SU-DHL-6 (cell line): ENCODE results near the gene ZNF20.

ENCODE experiments used
- H2AFZ ChIP-seq: fragments of 200-600 bp; sonication (generic); 2 replicates; pipeline ENCODE4 v1.6.1; 2014; ENCODE audit warnings: low read depth, mild to moderate bottlenecking, moderate library complexity, mixed read lengths, antibody characterized with exemption, low read length; ENCODE audit not compliant: severe bottlenecking
- H3F3A ChIP-seq: fragments of 200-600 bp; shearing (Covaris generic); 2 replicates; pipeline ENCODE4 v1.6.0; 2016; ENCODE audit warnings: antibody characterized with exemption, mild to moderate bottlenecking; ENCODE audit not compliant: insufficient read depth
- H3K27ac ChIP-seq: fragments of 200-600 bp; sonication (generic); 2 replicates; pipeline ENCODE4 v1.5.1; 2016; ENCODE audit warnings: low read depth, mild to moderate bottlenecking, low read length, moderate library complexity, mixed read lengths
- H3K27me3 ChIP-seq: fragments of 200-600 bp; sonication (generic), shearing (Covaris generic); 2 replicates; pipeline ENCODE4 v1.6.0; 2014; ENCODE audit warnings: mild to moderate bottlenecking, low read length
- H3K36me3 ChIP-seq: fragments of 200-600 bp; sonication (generic); 2 replicates; pipeline ENCODE4 v1.6.1; 2014; ENCODE audit warnings: mild to moderate bottlenecking, low read length, mixed read lengths
- H3K4me2 ChIP-seq: fragments of 300-600, 200-600 bp; shearing (Covaris generic), sonication (generic); 2 replicates; pipeline ENCODE4 v1.6.0; 2014; ENCODE audit warnings: low read length, low read depth, mild to moderate bottlenecking; ENCODE audit not compliant: poor library complexity, severe bottlenecking
- H3K4me3 ChIP-seq: fragments of 200-600 bp; sonication (generic); 2 replicates; pipeline ENCODE4 v1.5.1; 2014; ENCODE audit warnings: antibody characterized with exemption, low read length, mild to moderate bottlenecking, mixed read lengths; ENCODE audit not compliant: insufficient read depth, poor library complexity, severe bottlenecking
- H3K79me2 ChIP-seq: fragments of 200-600 bp; sonication (generic); 2 replicates; pipeline ENCODE4 v1.6.1; 2014; ENCODE audit warnings: mild to moderate bottlenecking, low read length, moderate library complexity; ENCODE audit not compliant: insufficient read depth
- H3K9ac ChIP-seq: fragments of 200-600 bp; sonication (generic); 2 replicates; pipeline ENCODE4 v1.7.0; 2014; ENCODE audit warnings: mild to moderate bottlenecking, low read length
- H3K9me2 ChIP-seq: fragments of 200-600 bp; sonication (generic); replicated peaks from 2 replicates; pipeline ENCODE4 v1.6.1; 2014; ENCODE audit warnings: low read length; ENCODE audit not compliant: insufficient read depth
- H3K9me3 ChIP-seq: fragments of 200-600 bp; sonication (generic); 2 replicates; pipeline ENCODE4 v1.6.1; 2014; ENCODE audit warnings: low read length, mixed read lengths; ENCODE audit not compliant: insufficient read depth
- H4K20me1 ChIP-seq: fragments of 200-600 bp; sonication (generic); 2 replicates; pipeline ENCODE4 v1.6.1; 2014; ENCODE audit warnings: low read depth, mild to moderate bottlenecking, antibody characterized with exemption, low read length, moderate library complexity, mixed read lengths
- EZH2phosphoT487 ChIP-seq: fragments of 200-600 bp; sonication (generic), shearing (Covaris generic); conservative IDR thresholded peaks from 2 replicates; pipeline ENCODE4 v1.6.1; 2018; ENCODE audit warnings: mild to moderate bottlenecking, antibody characterized with exemption, low read length, moderate library complexity, mixed read lengths
- TF ChIP-seq, protein P1 (sequence below): fragments of 200-600 bp; sonication (generic); IDR thresholded peaks from one replicate; pipeline ENCODE4 v1.5.1; 2017; ENCODE audit warnings: antibody characterized with exemption, mild to moderate bottlenecking, low read length, moderate library complexity; ENCODE audit not compliant: insufficient read depth, poor library complexity, severe bottlenecking

The ZNF20 gene

DNA sequence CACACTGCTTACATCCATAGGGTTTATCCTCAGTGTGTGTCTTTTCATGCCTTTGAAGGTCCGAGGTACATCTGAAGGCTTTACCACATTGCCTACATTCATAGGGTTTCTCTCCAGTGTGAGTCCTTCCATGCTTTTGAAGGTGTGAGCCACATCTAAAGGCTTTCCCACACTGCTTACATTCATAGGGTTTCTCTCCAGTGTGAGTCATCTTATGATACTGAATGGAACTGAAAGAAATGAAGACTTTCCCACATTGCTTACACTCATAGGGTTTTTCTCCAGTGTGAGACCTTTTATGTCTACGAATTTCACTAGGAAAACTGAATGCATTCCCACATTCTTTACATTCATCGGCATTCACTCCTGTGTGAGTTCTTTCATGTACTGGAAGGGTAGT lies 7.1 kb downstream of the ZNF20 start:
- H3K9me3 ChIP-seq: peaks cover 21% of the 10 kb centered on the region; the same call in 1 of the 2 replicates
- no peak overlapping the region for H3K9ac ChIP-seq
- no peaks in the 10 kb centered on the region for H4K20me1 ChIP-seq
- H3K27ac ChIP-seq: no peak overlapping the region
- H3K4me2 ChIP-seq: no peak overlapping the region
- H3K79me2 ChIP-seq: no peaks in the 10 kb centered on the region
- TF ChIP-seq, protein P1, sequence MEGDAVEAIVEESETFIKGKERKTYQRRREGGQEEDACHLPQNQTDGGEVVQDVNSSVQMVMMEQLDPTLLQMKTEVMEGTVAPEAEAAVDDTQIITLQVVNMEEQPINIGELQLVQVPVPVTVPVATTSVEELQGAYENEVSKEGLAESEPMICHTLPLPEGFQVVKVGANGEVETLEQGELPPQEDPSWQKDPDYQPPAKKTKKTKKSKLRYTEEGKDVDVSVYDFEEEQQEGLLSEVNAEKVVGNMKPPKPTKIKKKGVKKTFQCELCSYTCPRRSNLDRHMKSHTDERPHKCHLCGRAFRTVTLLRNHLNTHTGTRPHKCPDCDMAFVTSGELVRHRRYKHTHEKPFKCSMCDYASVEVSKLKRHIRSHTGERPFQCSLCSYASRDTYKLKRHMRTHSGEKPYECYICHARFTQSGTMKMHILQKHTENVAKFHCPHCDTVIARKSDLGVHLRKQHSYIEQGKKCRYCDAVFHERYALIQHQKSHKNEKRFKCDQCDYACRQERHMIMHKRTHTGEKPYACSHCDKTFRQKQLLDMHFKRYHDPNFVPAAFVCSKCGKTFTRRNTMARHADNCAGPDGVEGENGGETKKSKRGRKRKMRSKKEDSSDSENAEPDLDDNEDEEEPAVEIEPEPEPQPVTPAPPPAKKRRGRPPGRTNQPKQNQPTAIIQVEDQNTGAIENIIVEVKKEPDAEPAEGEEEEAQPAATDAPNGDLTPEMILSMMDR: no peak
- no peak for TF ChIP-seq EZH2phosphoT487
- no peak overlapping the region for H2AFZ ChIP-seq
- H3K27me3 ChIP-seq: no peaks in the 10 kb centered on the region
- H3K4me3 ChIP-seq: no peak overlapping the region
- H3K9me2 ChIP-seq: no peaks in the 10 kb centered on the region
- H3K36me3 ChIP-seq: peaks cover 29% of the 10 kb centered on the region
- no peaks in the 10 kb centered on the region for H3F3A ChIP-seq

DNA sequence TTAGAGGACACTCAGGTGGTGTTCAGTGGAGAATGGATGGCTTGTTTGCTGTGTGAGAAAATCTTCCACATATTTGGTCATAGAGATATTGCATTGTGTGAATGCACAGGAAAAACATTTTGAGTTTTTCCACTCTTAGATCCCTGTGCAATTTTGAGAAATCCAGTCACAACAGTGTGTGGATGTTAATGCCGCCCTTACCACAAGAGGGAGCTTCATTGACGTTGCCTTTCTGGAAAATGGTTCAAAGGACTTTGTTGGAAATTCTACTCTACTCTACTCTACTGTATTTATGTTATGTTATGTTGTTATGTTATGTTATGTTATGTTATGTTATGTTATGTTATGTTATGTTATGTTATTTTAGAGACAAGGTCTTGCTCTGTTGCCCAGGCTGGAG lies 13.4 kb downstream of the ZNF20 start:
- Histone ChIP-seq H3K4me3 (no peak overlapping the region), H3K36me3 (no peaks in the 10 kb centered on the region), H3K27me3 (no peaks in the 10 kb centered on the region), H2AFZ (no peak overlapping the region), H3K9me2 (no peaks in the 10 kb centered on the region), H3K9ac (no peak overlapping the region), H3K27ac (no peak overlapping the region), H4K20me1 (no peaks in the 10 kb centered on the region), H3K4me2 (no peak overlapping the region), H3F3A (no peaks in the 10 kb centered on the region), H3K79me2 (no peaks in the 10 kb centered on the region), H3K9me3 (peaks cover under 1% of the 10 kb centered on the region; the same call in 1 of the 2 replicates)
- no peak for TF ChIP-seq EZH2phosphoT487
- TF ChIP-seq, protein P1: peak; percentile 51

DNA sequence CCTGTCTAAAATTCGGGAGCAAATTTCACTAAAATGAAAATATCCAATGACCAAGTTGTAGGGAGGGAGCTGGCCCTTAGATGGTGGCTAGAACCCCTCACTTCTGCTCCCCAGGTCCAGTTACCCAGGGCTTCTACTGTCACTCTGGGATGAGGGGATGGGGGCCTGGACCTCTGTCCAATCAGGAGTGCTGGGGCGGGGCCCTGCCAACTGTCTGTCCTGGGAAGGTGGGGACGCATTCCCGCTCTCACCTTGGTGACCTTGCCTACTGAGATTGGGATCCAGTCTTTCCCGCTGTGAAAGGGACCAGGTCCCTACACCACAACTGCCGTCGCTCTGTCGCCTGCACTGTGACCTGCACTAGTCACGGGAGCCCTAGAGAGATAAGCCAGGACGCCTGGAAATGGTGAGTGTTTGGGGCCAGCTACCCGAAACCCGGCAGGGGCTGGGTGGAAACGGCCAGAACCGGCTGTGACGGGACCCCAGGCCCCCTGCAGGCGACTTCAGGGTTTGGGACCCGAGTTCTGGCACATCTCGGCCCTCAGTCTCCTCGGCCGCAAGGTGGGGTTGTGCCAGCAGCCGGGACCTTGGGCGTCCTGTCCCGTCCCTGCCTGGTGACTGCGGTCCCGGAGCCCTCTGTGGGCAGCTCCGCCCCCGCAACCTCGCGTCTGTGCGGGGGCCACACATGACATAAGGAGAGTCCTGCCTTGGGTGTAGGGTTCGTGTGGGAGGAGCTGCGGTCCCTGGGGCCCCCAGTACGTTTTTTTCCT lies 22.8 kb downstream of the ZNF20 start:
- Histone ChIP-seq H3K36me3 (no peaks in the 10 kb centered on the region), H2AFZ (no peak overlapping the region), H3K4me2 (no peak overlapping the region), H3F3A (no peaks in the 10 kb centered on the region), H3K9ac (no peak overlapping the region), H3K79me2 (no peaks in the 10 kb centered on the region), H3K27me3 (no peaks in the 10 kb centered on the region), H4K20me1 (no peaks in the 10 kb centered on the region), H3K4me3 (no peak overlapping the region), H3K9me2 (no peaks in the 10 kb centered on the region), H3K9me3 (no peaks in the 10 kb centered on the region), H3K27ac (no peak overlapping the region)
- TF ChIP-seq, protein P1: no peak
- TF ChIP-seq EZH2phosphoT487: no peak
